HepG2 (cell line): ENCODE data around the gene MUTYH. TPM values are rescaled to one million over a fixed set of nuclear protein-coding genes. Genes with fewer than 3 reads are reported as not detected.

ENCODE experiments used
- ATAC-seq: fragments of 200-7000 bp; cut with Tn5 transposase; 3 replicates; pipeline ENCODE4 v1.9.1; 2020; ENCODE audit warnings: mild to moderate bottlenecking, moderate library complexity
- BruUV-seq: library from RNA; stranded (reverse); fragments of 400-500 nt; replicated peaks from 2 replicates; lab custom pipeline; 2021; lab: Mats Ljungman, UMichigan
- CTCF ChIA-PET: fragments of 300-600 bp; formaldehyde crosslinking; extraction: SDS; loops from one replicate; lab custom pipeline; 2021; ENCODE audit warnings: low total read pairs, inconsistent platforms, low intra/inter-chr PET ratio; lab: Yijun Ruan, JAX
- POLR2A ChIA-PET: fragments of 350-600 bp; sonication (Branson Sonifier 250); formaldehyde crosslinking; loops from one replicate; lab custom pipeline; 2020; ENCODE audit warnings: antibody characterized with exemption, inconsistent platforms; lab: Yijun Ruan, JAX
- DNase-seq: peaks from one replicate; pipeline ENCODE4 v3.0.0-alpha.2; 2015; ENCODE audit warnings: low spot score
- FAIRE-seq: peaks from 3 replicates; lab custom pipeline; 2011; peaks lifted over from hg19 to GRCh38; lab: Jason Lieb, UNC
- H2AFZ ChIP-seq: one replicate; pipeline ENCODE4 v1.6.1; 2011; ENCODE audit warnings: low read length, inconsistent platforms
- H3K27ac ChIP-seq: fragments of 300-600 bp; 3 replicates; pipeline ENCODE4 v1.8.0; 2011; ENCODE audit warnings: mixed run types, mild to moderate bottlenecking, mixed read lengths, low read length, inconsistent platforms; ENCODE audit not compliant: insufficient read depth; ENCODE audit errors: extremely low read length
- H3K27me3 ChIP-seq, 2 experiments: fragments of 200-600 bp in 1 of 2; 2 replicates in 1 of 2; 3 replicates in 1 of 2; pipeline versions ENCODE4 v1.6.0 to v1.8.0; 2011; ENCODE audit warnings: low read length in 2 of 2, mild to moderate bottlenecking in 2 of 2, moderate library complexity in 2 of 2, inconsistent platforms in 1 of 2; ENCODE audit not compliant: insufficient read depth in 2 of 2, control insufficient read depth in 1 of 2
- H3K36me3 ChIP-seq, 2 experiments: fragments of 200-600 bp in 1 of 2; replicated peaks in 1 of 2; 2 replicates in 1 of 2; 3 replicates in 1 of 2; pipeline versions ENCODE4 v1.5.1 to v1.8.0; 2011; ENCODE audit warnings: low read length in 2 of 2, inconsistent platforms in 1 of 2; ENCODE audit not compliant: insufficient read depth in 2 of 2, control insufficient read depth in 1 of 2
- H3K4me1 ChIP-seq: 2 replicates; pipeline ENCODE4 v1.5.1; 2012; ENCODE audit warnings: low read length, inconsistent platforms; ENCODE audit not compliant: insufficient read depth
- H3K4me2 ChIP-seq: 2 replicates; pipeline ENCODE4 v1.6.0; 2011; ENCODE audit warnings: low read depth, low read length, inconsistent platforms
- H3K4me3 ChIP-seq, 3 experiments: fragments of 200-600 bp in 1 of 3; sonication (generic), shearing (Covaris generic) in 1 of 3; replicated peaks in 1 of 3; 2 replicates each; pipeline ENCODE4 v1.5.1; 2011 to 2016; ENCODE audit warnings: low read length in 3 of 3, inconsistent platforms in 2 of 3, low read depth in 2 of 3, mild to moderate bottlenecking in 2 of 3, control low read depth in 1 of 3, mixed read lengths in 1 of 3; ENCODE audit not compliant: insufficient read depth in 1 of 3
- H3K79me2 ChIP-seq: one replicate; pipeline ENCODE4 v1.6.1; 2011; ENCODE audit warnings: low read length, inconsistent platforms; ENCODE audit not compliant: insufficient read depth
- H3K9ac ChIP-seq: 2 replicates; pipeline ENCODE4 v1.6.0; 2011; ENCODE audit warnings: mild to moderate bottlenecking, low read depth, low read length, inconsistent platforms; ENCODE audit not compliant: insufficient read depth
- H3K9me3 ChIP-seq: 2 replicates; pipeline ENCODE4 v1.5.1; 2012; ENCODE audit warnings: mild to moderate bottlenecking, low read length
- H4K20me1 ChIP-seq: 2 replicates; pipeline ENCODE4 v1.6.0; 2011; ENCODE audit warnings: inconsistent platforms, mild to moderate bottlenecking, low read length, moderate library complexity; ENCODE audit not compliant: insufficient read depth
- AGO2 ChIP-seq: fragments of 200-400 bp; formaldehyde crosslinking; optimal IDR thresholded peaks from 2 replicates; pipeline ENCODE3; 2017; ENCODE audit warnings: mild to moderate bottlenecking, low read depth, low read length, moderate library complexity
- POLR2AphosphoS5 ChIP-seq: IDR thresholded peaks from 2 replicates; pipeline ENCODE4 v1.6.1; 2012; ENCODE audit warnings: low read depth, low read length
- RBM22 ChIP-seq: fragments of 200-400 bp; formaldehyde crosslinking; optimal IDR thresholded peaks from 2 replicates; pipeline ENCODE3; 2017; ENCODE audit warnings: mild to moderate bottlenecking, low read length, moderate library complexity
- SRSF9 ChIP-seq: fragments of 200-400 bp; formaldehyde crosslinking; IDR thresholded peaks from 2 replicates; pipeline ENCODE4 v1.6.1; 2018; ENCODE audit warnings: borderline replicate concordance, mild to moderate bottlenecking, low read depth, low read length; ENCODE audit not compliant: insufficient read depth, poor library complexity, severe bottlenecking
- ZMAT3 ChIP-seq: sonication (generic); formaldehyde crosslinking; conservative IDR thresholded peaks from 2 replicates; pipeline ENCODE4 v1.7.0; 2021; ENCODE audit warnings: missing genetic modification reagents
- ZNF275 ChIP-seq: sonication (generic); formaldehyde crosslinking; IDR thresholded peaks from 2 replicates; pipeline ENCODE4 v1.8.0; 2022; ENCODE audit warnings: missing genetic modification reagents, mild to moderate bottlenecking, inconsistent platforms, borderline replicate concordance
- WGBS: methylation state at CpG from one replicate; pipeline ENCODE4 v1.1.6; 2017; ENCODE audit warnings: low lambda C conversion rate; 5-methylcytosine and 5-hydroxymethylcytosine counted together
- in situ Hi-C: cut with HindIII; loops from 2 replicates; pipeline ENCODE4 v1.10.0; 2017; ENCODE audit warnings: low pct_unique_long_range_greater_than_20kb; ENCODE audit not compliant: extremely low pct_ligation_motif_present
- intact Hi-C: fragments of 100-400 bp; cut with micrococcal nuclease; formaldehyde crosslinking; loops from one replicate; pipeline ENCODE4 v1.10.0; 2022; ENCODE audit not compliant: unreplicated experiment
- polyA plus RNA-seq, 8 experiments: library from polyadenylated mRNA; depleted of rRNA in 3 of 8; stranded (reverse) in 7 of 8; unstranded in 1 of 8; fragments of >200 nt; fragmentation: Illumina TruSeq in 4 of 8; extraction: Trizol in 4 of 8; gene quantifications; 2 replicates each; pipeline versions ENCODE4 v1.2.1 to v1.2.3, GENCODE V29; 2011 to 2016; ENCODE audit warnings: low read depth in 4 of 8, missing spikeins in 1 of 8, mixed read lengths in 1 of 8; ENCODE audit not compliant: insufficient read depth in 1 of 8
- total RNA-seq, 5 experiments: library from RNA; depleted of rRNA; stranded (reverse); fragments of >200 nt; fragmentation: Illumina TruSeq; extraction: Trizol; gene quantifications; 2 replicates each; pipeline ENCODE4 v1.2.3, GENCODE V29; 2016; ENCODE audit warnings: low read depth in 1 of 5

The MUTYH gene
- total and polyA plus RNA-seq, 2 of the 13 experiments (the other 11 are each of a cell fraction or from before 2014, with no cell fraction given) = 16.3 to 17.1 TPM

- Histone ChIP-seq H2AFZ (no peak overlapping the region), H3K27me3 (no peaks in the 10 kb centered on the region), H3K79me2 (peaks cover 20% of the 10 kb centered on the region), H4K20me1 (no peaks in the 10 kb centered on the region), H3K36me3 (peaks cover 15 to 36% of the 10 kb centered on the region in 2 experiments), H3K4me2 (no peak overlapping the region), H3K9me3 (no peaks in the 10 kb centered on the region), H3K4me3 (no peak overlapping the region), H3K9ac (no peak overlapping the region), H3K27ac (no peak overlapping the region), H3K4me1 (peaks cover 18% of the 10 kb centered on the region)
- POLR2A ChIA-PET = interaction anchor here (1.2 to 2.7 kb wide), 4 partner anchors 9 to 334 kb away, joined by 3 to 8 read pairs (median 4); partner anchors contain the start of gene HECTD3
- ATAC-seq (no peak), FAIRE-seq (no peak), DNase-seq (no peak)
- BruUV-seq = no TSS peak
- intact Hi-C loops = no loop called here
- TF ChIP-seq ZMAT3 (CRISPR knock-in tag) (no peak), SRSF9 (no peak), AGO2 (peak; percentile 85)
- no CpG with 5 or more reads among the region's 13 CpGs for WGBS
- CTCF ChIA-PET = no interaction called here
- in situ Hi-C loops = no loop called here
Observed at GRCh38 chr1:45345014-45345413, 4.8 kb upstream of the MUTYH start.

DNA sequence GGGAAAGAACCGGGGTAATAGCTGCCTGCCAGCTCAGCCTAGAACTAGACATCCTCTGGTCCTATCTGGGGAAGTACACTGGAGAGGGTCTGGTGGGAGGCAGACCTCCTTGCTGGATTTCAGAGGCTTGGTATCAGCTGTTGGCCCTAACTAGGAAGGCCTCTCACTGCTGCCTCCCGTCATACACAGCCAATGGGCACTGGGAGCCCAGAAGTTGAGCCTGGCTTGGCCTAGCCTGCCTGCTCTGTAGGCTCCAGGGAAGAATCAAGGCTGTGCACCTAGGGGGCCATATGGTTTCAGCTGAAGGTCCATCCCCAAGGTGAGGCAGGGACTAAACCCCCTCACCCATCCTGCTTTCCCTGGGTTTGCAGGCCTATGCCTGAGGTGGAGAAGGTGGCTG lies 4.3 kb upstream of the MUTYH start:
- BruUV-seq = no TSS peak
- H2AFZ ChIP-seq = no peak overlapping the region
- H4K20me1 ChIP-seq = no peaks in the 10 kb centered on the region
- no peak for DNase-seq
- ATAC-seq = no peak
- WGBS = 90% methylated on average over 2 of the region's 2 CpGs
- H3K36me3 ChIP-seq = peaks cover 15 to 36% of the 10 kb centered on the region in 2 experiments
- TF ChIP-seq POLR2AphosphoS5 (0 out of 2 replicates have a peak, but pooled peaks have one; percentile 38), ZNF275 (CRISPR knock-in tag) (no peak), RBM22 (peak; percentile 78)
- intact Hi-C loops = loop anchor here (5.0 kb wide), 1 partner anchor 148 kb away; the partner anchor contains the start of gene TESK2
- H3K79me2 ChIP-seq = peaks cover 20% of the 10 kb centered on the region
- peaks cover 18% of the 10 kb centered on the region for H3K4me1 ChIP-seq
- no peak overlapping the region for H3K9ac ChIP-seq
- no peaks in the 10 kb centered on the region for H3K9me3 ChIP-seq
- FAIRE-seq = no peak
- no peak overlapping the region for H3K27ac ChIP-seq
- ChIA-PET POLR2A (interaction anchor here (1.1 to 2.7 kb wide), 3 partner anchors 8 to 146 kb away, joined by 4 to 8 read pairs (median 4); partner anchors contain the start of gene TESK2), CTCF (no interaction called here)
- H3K4me3 ChIP-seq = no peak overlapping the region
- H3K4me2 ChIP-seq = no peak overlapping the region
- in situ Hi-C loops = no loop called here
- no peaks in the 10 kb centered on the region; a peak in 1 of 5 replicates for H3K27me3 ChIP-seq
